Left hindlimb (tissue), 1 donor: ENCODE data around the gene PREPL.
"Not testable (repeated sequence)": the region's sequence is repeated elsewhere in the genome, so short reads cannot be mapped to it uniquely, and the experiment has no call there.

Experiments
- DNase-seq: peaks from one replicate; pipeline ENCODE4 v3.0.0-alpha.2; 2018

The PREPL gene

GRCh38 chr2:44347526-44347925 lies 13.8 kb downstream of the PREPL start:
- no peak for DNase-seq

DNA sequence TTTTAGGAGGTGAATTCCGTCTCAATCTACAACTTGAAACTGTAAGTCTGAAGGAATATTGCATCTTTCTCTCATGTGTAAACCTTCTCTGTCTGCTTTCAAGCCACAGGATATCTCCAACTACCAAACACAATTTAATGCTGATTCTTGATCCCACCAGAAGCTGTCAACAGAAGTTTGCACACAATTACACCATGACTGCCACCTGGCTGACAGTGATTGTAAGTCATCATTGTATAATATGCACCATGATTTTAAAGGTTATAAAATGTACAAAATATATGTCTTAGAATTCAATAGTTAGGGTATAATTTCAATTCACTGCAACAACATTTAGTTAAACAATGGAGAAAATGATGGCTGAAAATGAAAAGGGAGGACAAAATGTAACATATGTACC lies 18.4 kb downstream of the PREPL start:
- no peak for DNase-seq

DNA sequence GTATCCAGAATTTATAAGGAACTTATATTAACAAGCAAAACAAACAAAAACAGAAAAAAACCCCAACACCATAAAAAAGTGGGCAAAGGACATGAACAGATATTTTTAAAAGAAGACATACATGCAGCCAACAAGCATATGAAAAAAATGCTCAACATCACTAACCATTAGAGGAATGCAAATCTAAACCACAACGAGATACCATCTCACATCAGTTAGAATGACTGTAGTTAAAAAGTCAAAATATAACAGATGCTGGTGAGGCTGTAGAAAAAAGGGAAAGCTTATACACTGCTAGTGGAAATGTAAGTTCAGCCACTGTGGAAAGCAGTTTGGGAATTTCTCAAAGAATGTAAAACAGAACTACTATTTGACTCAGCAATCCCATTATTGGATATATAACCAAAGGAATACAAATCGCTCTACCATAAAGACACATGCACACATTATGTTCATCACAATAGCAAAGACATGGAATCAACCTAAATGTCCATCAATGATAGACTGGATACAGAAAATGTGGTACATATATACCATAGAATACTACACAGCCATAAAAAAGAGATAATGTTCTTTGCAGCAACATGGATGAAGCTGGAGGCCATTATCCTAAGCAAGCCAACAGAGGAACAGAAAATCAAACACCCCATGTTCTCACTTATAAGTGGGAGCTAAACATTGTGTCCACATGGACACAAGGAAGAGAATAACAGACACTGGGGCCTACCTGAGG lies 25.3 kb downstream of the PREPL start:
- DNase-seq: no peak

- DNase-seq: no peak
Measured at GRCh38 chr2:44333994-44334393, 27.3 kb downstream of the PREPL start.

DNA sequence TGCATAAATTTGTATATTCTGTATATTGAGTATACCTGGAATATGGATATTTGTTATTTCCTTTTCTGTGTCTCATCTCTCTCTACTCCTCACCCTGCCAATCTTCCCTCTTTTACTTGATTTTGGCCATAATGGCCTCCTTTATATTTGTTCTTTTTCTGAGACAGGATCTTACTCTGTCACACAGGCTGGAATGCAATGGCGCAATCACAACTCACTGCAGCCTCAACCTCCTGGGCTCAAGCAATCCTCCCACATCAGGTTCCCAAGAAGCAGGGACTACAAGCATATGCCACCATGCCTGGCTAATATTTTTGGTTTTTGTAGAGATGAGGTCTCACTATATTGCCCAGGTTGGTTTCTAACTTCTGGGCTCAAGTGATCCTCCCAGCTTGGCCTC lies 30.5 kb downstream of the PREPL start:
- DNase-seq: no peak

DNA sequence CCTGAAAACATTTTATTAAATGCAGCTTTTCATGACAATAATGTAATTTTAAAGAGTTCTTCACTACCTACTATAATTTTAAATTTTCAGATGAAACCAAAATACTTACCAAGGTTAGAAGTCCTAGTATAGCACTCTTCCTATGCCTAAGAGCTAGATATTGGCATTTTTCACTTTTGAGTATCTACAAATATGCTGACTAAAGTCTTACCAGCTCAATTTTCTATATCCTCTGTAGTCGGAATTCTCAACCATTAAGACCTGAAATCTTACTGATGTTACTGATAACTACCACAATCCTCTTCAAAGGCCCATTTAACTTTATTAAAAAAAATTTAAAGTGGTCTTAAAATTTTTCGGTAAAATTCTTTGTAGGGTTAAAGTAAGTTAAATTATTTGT lies 32.0 kb downstream of the PREPL start:
- DNase-seq: no peak

- DNase-seq: no peak
Measured at GRCh38 chr2:44328750-44329149, 32.5 kb downstream of the PREPL start.

GRCh38 chr2:44326548-44327264 lies 34.6 kb downstream of the PREPL start:
- DNase-seq: no peak

GRCh38 chr2:44325897-44326296 lies 35.4 kb downstream of the PREPL start:
- no peak for DNase-seq

GRCh38 chr2:44324971-44325426 lies 36.3 kb downstream of the PREPL start:
- no peak for DNase-seq

- no peak for DNase-seq
Measured at GRCh38 chr2:44321360-44321759, 39.9 kb downstream of the PREPL start.

GRCh38 chr2:44320832-44321231 lies 40.5 kb downstream of the PREPL start:
- DNase-seq: no peak

GRCh38 chr2:44315945-44316344 lies 45.3 kb downstream of the PREPL start:
- no peak for DNase-seq

DNA sequence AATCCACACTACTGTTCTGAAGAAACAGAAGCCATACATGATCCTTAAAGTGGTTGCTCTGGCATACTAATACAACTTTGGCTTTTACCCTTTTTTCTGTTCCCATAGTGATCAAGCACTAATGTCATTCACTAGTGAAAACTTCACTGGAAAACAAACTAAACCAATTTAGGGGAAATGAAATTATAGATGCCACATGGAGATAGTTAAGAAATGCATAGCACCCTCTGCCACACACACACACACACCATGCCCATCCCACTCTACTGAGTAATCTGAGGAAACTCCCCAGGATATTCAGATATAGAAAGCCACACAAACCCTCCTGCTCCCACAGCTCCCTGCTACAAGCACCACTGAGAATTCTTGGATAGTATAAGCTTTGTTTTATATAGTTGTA lies 46.9 kb downstream of the PREPL start:
- DNase-seq: no peak

DNA sequence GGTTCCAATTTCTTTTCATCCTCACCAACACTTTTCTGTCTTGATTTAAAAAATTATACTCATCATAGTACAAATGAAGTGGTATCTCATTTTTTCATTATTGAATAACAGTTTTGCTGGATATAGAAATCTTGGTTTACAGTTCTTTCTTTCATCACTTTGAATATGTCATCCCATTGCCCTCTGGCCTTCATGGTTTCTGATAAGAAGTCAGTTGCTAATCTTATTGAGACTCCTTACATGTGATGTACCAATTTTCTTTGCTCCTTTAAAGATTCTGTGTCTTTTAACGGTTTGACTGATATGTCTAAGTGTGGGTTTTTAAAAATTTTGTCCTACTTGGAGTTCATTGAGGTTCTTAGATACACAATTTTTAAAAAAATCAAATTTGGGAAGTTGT lies 51.0 kb downstream of the PREPL start:
- DNase-seq: no peak

- no peak for DNase-seq
Measured at GRCh38 chr2:44305882-44306281, 55.4 kb downstream of the PREPL start.

- no peak for DNase-seq
Measured at GRCh38 chr2:44304258-44304657, 57.0 kb downstream of the PREPL start.

GRCh38 chr2:44303766-44304165 lies 57.5 kb downstream of the PREPL start:
- DNase-seq: not testable (repeated sequence)

DNA sequence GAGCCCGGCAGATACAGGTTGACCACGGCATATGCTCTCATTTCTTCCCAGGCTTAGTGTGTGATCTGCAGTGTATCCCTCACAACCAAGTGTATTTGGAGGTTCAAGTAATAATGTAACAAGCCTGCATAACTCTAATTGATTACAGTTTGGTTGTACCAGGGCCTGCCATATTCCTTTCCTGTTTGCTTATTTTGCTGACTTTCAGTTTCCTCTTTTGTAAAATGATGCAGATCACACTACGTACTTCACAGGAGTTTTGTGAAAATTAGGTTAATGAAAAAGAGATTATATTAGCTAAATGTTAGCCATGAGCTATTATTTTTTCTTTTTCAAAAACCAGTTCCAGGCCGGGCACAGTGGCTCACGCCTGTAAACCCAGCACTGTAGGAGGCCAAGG lies 60.2 kb downstream of the PREPL start:
- no peak for DNase-seq

GRCh38 chr2:44299635-44300034 lies 61.7 kb downstream of the PREPL start:
- no peak for DNase-seq

DNA sequence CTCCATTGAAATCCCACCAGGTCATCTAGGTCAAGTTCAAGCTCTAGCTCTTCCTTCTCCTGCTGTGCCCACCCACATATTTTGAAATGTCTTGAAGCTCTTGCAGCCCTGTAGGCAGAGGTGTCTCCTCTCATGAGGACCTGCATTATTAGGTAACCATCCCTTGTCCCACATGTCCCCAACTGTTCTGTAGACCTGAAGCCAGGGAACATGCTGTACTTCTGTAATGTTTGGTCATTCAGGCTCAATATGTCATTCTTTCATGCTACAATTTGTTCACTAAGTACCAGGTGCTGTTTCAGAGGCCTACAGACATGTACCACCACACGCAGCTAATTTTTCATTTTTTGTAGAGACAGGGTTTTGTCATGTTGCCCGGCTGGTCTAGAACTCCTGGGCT lies 63.9 kb downstream of the PREPL start:
- no peak for DNase-seq

DNA sequence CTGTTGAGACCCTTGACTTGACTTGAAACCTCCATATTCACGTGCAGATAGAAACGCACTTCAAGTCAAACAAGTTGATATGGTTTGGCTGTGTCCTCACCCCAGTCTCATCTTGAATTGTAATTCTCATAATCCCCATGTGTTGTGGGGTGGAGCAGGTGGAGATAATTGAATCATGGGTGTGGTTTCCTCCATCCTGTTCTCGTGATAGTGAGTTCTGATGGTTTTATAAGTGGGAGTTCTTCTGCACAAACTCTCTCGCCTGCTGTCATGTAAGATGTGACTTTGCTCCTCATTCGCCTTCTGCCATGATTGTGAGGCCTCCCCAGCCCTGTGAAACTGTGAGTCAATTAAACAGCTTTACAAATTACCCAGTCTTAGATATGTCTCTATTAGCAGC lies 64.6 kb downstream of the PREPL start:
- DNase-seq: no peak

DNA sequence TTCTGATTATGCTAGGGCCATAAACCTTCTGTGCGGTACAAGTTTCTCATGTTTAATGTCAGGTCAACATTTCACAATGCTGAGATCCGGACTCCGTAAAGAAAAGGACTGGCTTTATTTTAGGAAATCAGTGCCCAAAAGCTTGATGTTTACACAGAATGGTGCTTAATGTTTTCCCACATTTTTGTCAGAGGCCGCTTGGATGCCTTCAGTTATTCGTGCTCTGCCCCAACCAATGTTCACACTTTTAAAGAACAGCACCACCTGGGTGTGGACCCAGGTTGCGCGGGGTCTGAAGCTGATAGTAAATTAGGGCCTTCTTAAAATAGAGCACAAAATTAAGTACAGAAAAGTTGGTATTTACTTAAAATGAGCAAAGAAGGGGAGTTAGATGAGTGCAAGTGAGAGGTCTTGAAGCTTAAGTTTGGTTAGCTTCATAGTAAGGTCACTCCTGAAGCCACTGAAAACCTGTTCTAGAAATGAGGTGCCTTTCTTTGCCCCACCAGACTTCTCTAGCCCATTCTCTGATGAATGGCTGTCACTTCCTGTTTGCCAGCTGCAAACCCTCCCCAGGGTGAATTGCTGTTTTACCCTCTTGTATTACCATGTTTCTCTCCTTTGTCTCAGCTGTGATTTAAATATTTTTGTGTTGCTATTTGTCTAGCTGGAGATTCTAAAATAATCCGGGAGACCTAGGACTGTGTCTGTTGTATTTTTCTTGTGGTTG lies 65.5 kb downstream of the PREPL start:
- no peak for DNase-seq

DNA sequence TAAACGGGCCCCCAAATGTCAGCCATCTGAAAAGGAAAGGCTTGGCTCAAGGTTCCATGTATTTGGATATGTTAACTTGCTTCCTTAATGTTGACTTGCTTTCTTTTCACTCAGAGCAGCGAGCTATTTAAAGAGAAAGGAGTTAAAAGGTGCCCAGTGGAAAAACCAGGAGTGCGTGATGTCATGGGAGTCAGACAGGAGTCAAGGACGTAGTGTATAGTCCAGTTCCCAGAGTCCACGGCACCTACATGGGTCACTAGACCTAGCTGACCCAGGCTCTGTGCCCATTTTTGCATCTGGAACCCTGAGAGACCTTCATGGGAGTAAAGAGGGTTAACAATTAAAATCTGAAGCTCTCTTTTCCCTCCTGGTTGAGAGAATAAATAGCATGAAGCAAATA lies 66.2 kb downstream of the PREPL start:
- no peak for DNase-seq
